ENCODE results near the gene STXBP4.

STXBP4 gene

DNA sequence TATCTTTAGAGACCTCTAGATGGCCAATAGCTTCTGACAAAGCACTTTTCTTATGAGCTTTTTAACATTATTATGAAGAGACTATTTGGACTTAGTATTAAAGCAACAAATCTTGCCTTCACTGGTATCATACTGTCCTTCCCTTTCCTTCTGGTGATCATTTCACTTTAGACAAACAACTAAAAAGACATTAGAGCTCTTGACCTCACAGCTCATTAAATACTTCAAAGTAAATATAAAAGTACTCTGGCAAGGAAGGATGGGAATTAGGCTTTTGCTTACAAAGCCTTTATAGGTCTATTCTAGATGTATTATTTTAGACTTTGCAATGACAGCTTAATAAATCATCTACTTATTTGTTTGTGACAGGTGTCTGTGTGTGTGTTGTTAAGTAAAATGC is 11.1 kb downstream of the STXBP4 start:
- H3F3A ChIP-seq (ENCODE audit: insufficient read depth): no peaks in the 10 kb centered on the region
- 0 out of 2 replicates have a peak, but pooled peaks cover 4% of the 10 kb centered on the region for H4K20me1 ChIP-seq (ENCODE audit: low read depth, low read length)
- H3K9ac ChIP-seq (ENCODE audit: low read length): no peak overlapping the region
- H3K4me3 ChIP-seq (ENCODE audit: insufficient read depth, low read length, poor library complexity, severe bottlenecking): no peak overlapping the region
- no peak overlapping the region for H2AFZ ChIP-seq (ENCODE audit: low read depth, low read length, severe bottlenecking)
- no peaks in the 10 kb centered on the region; the same call in 1 of the 2 replicates for H3K36me3 ChIP-seq (ENCODE audit: low read length)
- no peak overlapping the region for H3K4me2 ChIP-seq (ENCODE audit: low read depth, low read length, poor library complexity, severe bottlenecking)
- TF ChIP-seq, protein P1, sequence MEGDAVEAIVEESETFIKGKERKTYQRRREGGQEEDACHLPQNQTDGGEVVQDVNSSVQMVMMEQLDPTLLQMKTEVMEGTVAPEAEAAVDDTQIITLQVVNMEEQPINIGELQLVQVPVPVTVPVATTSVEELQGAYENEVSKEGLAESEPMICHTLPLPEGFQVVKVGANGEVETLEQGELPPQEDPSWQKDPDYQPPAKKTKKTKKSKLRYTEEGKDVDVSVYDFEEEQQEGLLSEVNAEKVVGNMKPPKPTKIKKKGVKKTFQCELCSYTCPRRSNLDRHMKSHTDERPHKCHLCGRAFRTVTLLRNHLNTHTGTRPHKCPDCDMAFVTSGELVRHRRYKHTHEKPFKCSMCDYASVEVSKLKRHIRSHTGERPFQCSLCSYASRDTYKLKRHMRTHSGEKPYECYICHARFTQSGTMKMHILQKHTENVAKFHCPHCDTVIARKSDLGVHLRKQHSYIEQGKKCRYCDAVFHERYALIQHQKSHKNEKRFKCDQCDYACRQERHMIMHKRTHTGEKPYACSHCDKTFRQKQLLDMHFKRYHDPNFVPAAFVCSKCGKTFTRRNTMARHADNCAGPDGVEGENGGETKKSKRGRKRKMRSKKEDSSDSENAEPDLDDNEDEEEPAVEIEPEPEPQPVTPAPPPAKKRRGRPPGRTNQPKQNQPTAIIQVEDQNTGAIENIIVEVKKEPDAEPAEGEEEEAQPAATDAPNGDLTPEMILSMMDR (IDR thresholded peaks at IDR 0.05; ENCODE audit: insufficient read depth, low read length, poor library complexity, severe bottlenecking): no peak
- no peak for TF ChIP-seq EZH2phosphoT487 (conservative IDR thresholded peaks at IDR 0.05; ENCODE audit: low read length)
- no peaks in the 10 kb centered on the region for H3K27me3 ChIP-seq (ENCODE audit: low read length)
- H3K9me3 ChIP-seq (ENCODE audit: insufficient read depth, low read length): no peaks in the 10 kb centered on the region
- no peaks in the 10 kb centered on the region for H3K9me2 ChIP-seq (replicated peaks; ENCODE audit: insufficient read depth, low read length)
- H3K79me2 ChIP-seq (ENCODE audit: insufficient read depth, low read length): peaks cover 9% of the 10 kb centered on the region; the same call in 1 of the 2 replicates
- no peak overlapping the region for H3K27ac ChIP-seq (ENCODE audit: low read depth, low read length)

GRCh38 chr17:54980375-54980774 is 11.8 kb downstream of the STXBP4 start:
- Histone ChIP-seq H3K27ac (ENCODE audit: low read depth, low read length) (no peak overlapping the region), H4K20me1 (ENCODE audit: low read depth, low read length) (0 out of 2 replicates have a peak, but pooled peaks cover 4% of the 10 kb centered on the region), H3K9me3 (ENCODE audit: insufficient read depth, low read length) (no peaks in the 10 kb centered on the region), H3K9ac (ENCODE audit: low read length) (no peak overlapping the region), H3K4me2 (ENCODE audit: low read depth, low read length, poor library complexity, severe bottlenecking) (no peak overlapping the region), H3K9me2 (replicated peaks; ENCODE audit: insufficient read depth, low read length) (no peaks in the 10 kb centered on the region), H3K4me3 (ENCODE audit: insufficient read depth, low read length, poor library complexity, severe bottlenecking) (no peak overlapping the region), H3F3A (ENCODE audit: insufficient read depth) (no peaks in the 10 kb centered on the region), H2AFZ (ENCODE audit: low read depth, low read length, severe bottlenecking) (no peak overlapping the region), H3K79me2 (ENCODE audit: insufficient read depth, low read length) (peaks cover 9% of the 10 kb centered on the region; the same call in 1 of the 2 replicates), H3K27me3 (ENCODE audit: low read length) (no peaks in the 10 kb centered on the region), H3K36me3 (ENCODE audit: low read length) (no peaks in the 10 kb centered on the region; the same call in 1 of the 2 replicates)
- no peak for TF ChIP-seq EZH2phosphoT487 (conservative IDR thresholded peaks at IDR 0.05; ENCODE audit: low read length)
- TF ChIP-seq, protein P1 (IDR thresholded peaks at IDR 0.05; ENCODE audit: insufficient read depth, low read length, poor library complexity, severe bottlenecking): no peak

DNA sequence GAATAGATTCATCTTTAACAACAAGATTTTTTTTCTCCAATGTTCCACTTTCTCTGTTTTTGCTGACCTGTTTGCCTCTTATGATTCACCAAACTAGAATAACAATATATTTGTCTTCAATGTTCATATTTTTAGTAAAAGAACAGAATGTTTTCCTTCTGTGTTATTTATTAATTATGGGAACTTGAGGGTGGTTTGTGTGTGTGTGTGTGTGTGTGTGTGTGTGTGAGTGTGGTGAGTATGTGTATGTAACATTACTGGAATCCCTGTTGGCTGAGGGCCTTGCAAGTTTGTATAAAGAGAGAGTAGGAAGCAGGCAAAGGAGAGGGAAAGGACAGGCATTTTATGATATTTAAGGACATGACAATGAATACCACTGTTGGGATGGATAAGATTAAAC is 13.8 kb downstream of the STXBP4 start:
- H3K27ac ChIP-seq (ENCODE audit: low read depth, low read length): no peak overlapping the region
- H2AFZ ChIP-seq (ENCODE audit: low read depth, low read length, severe bottlenecking): no peak overlapping the region

GRCh38 chr17:54983260-54983659 is 14.7 kb downstream of the STXBP4 start:
- Histone ChIP-seq H4K20me1 (ENCODE audit: low read depth, low read length) (0 out of 2 replicates have a peak, but pooled peaks cover 3% of the 10 kb centered on the region), H3K4me3 (ENCODE audit: insufficient read depth, low read length, poor library complexity, severe bottlenecking) (no peak overlapping the region), H3K27ac (ENCODE audit: low read depth, low read length) (no peak overlapping the region), H3K9me2 (replicated peaks; ENCODE audit: insufficient read depth, low read length) (no peaks in the 10 kb centered on the region), H3K4me2 (ENCODE audit: low read depth, low read length, poor library complexity, severe bottlenecking) (no peak overlapping the region), H3K27me3 (ENCODE audit: low read length) (no peaks in the 10 kb centered on the region), H2AFZ (ENCODE audit: low read depth, low read length, severe bottlenecking) (no peak overlapping the region), H3K9ac (ENCODE audit: low read length) (no peak overlapping the region), H3F3A (ENCODE audit: insufficient read depth) (no peaks in the 10 kb centered on the region), H3K9me3 (ENCODE audit: insufficient read depth, low read length) (no peaks in the 10 kb centered on the region), H3K36me3 (ENCODE audit: low read length) (no peaks in the 10 kb centered on the region; the same call in 1 of the 2 replicates), H3K79me2 (ENCODE audit: insufficient read depth, low read length) (0 out of 2 replicates have a peak, but pooled peaks cover 1% of the 10 kb centered on the region)
- no peak for TF ChIP-seq EZH2phosphoT487 (conservative IDR thresholded peaks at IDR 0.05; ENCODE audit: low read length)
- TF ChIP-seq, protein P1 (IDR thresholded peaks at IDR 0.05; ENCODE audit: insufficient read depth, low read length, poor library complexity, severe bottlenecking): no peak

More for the DNA sequence above, 13.8 kb downstream of the STXBP4 start:
- no peaks in the 10 kb centered on the region for H3K27me3 ChIP-seq (ENCODE audit: low read length)
- H3K79me2 ChIP-seq (ENCODE audit: insufficient read depth, low read length): peaks cover 6% of the 10 kb centered on the region; the same call in 1 of the 2 replicates
- H3K4me2 ChIP-seq (ENCODE audit: low read depth, low read length, poor library complexity, severe bottlenecking): no peak overlapping the region
- no peaks in the 10 kb centered on the region for H3F3A ChIP-seq (ENCODE audit: insufficient read depth)
- no peak overlapping the region for H3K4me3 ChIP-seq (ENCODE audit: insufficient read depth, low read length, poor library complexity, severe bottlenecking)
- H3K9me2 ChIP-seq (replicated peaks; ENCODE audit: insufficient read depth, low read length): no peaks in the 10 kb centered on the region
- H3K36me3 ChIP-seq (ENCODE audit: low read length): no peaks in the 10 kb centered on the region; the same call in 1 of the 2 replicates
- H3K9me3 ChIP-seq (ENCODE audit: insufficient read depth, low read length): no peaks in the 10 kb centered on the region
- 0 out of 2 replicates have a peak, but pooled peaks cover 4% of the 10 kb centered on the region for H4K20me1 ChIP-seq (ENCODE audit: low read depth, low read length)
- TF ChIP-seq EZH2phosphoT487 (conservative IDR thresholded peaks at IDR 0.05; ENCODE audit: low read length): no peak
- H3K9ac ChIP-seq (ENCODE audit: low read length): no peak overlapping the region
